Camera-type eye (tissue), 1 donor: Measurements from ENCODE around the gene OR52R1. TPM values are rescaled to one million over a fixed set of nuclear protein-coding genes. Genes with fewer than 3 reads are reported as not detected.

Experiments
- total RNA-seq: library from RNA; depleted of rRNA; stranded (reverse); fragments of >200 nt; gene quantifications from one replicate; pipeline ENCODE4 v1.2.3, GENCODE V29; 2014

The OR52R1 gene
- not detected for total RNA-seq

DNA sequence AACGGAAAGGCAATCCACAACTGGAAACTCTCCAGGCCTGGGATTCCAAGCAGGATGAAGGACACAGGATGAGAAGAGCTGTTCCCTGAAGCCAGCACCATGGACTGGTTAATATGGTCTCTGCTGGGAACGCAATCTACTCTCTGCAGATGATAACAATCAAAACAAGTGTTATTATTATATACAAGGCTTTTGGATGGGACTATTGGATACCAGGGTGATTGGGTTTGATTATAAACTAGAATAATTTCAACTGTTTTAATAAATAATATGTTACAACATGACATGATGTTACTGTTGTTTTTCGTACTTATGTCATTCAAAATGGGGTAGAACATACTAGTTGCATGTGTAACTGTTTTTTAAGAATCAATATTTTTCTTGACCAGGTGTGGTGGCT, at the start of gene OR52R1:
Gene OR52R1 (minus strand): TSS at position 101 of the 400 bp plus-strand sequence. CDS start 0 bp downstream, at position 101.

DNA sequence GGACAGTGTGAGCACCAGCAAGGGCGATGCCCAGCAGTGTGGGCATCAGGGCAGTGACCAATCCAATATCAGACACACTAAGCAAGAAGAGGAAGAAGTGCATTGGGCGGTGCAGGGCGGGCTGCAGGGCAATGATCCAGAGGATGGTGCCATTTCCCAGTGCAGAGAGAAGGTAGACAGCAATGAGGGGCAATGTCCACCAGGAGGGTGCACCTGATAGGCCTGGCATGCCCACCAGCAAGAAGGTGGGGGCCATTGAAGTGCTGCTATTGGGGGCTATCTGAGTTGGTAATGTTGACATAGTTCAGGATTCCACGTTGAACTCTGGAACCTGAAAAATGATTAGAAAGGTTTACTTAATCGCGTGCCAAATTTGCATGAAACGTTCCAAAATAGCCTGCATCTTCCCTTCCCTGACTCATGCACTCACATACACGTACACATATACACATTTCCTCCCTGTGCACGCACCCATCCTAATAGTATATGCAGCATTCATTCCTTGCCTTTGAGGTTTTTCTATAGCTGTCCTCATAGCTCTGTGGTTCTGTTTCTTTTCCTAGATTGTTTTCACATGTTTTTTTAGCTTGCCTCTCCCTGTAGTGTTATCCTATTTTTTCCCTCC, 44.8 kb upstream of the OR52R1 start, which contains the start of gene OR51S1:
Gene OR51S1 (minus strand): TSS at position 301 of the 625 bp plus-strand sequence. CDS start 0 bp downstream, at position 301.

DNA sequence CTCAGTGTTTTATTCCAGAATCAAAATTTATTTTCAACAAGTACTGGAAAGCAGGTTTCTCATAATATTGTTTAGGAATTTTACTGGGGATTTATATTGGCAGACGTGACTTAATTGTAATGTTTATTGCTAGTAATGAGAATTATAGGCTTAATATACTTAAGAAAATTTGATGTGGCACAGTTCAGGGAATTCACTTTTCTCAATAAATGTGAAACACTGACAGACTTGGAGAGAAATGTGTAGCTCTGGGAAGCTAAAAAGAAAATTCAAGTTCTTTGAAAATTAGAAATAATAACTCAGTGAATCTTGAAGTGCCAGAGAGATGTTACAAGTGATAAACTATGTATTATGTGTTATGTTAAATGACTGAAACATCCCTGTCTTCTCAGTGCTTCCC, 16.8 kb upstream of the OR52R1 start, which contains the start of gene OR51F2:
Gene OR51F2 (plus strand): TSS at position 301 of the 400 bp plus-strand sequence. CDS start 101 bp downstream, outside the sequence.

DNA sequence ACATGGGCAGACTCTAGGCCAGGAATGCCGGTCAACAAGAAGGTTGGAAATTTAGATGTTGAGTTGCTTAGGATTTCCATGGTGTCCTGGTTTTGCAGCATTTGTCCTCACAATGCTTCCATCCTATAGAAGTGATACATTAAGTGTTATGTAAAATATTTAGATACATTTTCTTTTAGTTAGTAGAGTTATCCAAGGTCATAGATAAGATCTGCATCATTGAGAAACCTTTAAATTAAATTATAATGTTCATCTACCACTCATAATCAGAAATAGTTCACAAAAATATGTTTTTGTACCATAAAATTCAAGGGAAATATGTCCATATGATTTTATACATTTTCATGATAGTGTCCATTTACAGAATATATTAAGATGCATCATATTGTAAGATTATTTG, 34.3 kb downstream of the OR52R1 start, which contains the start of gene OR51F1:
Gene OR51F1 (minus strand): TSS at position 101 of the 400 bp plus-strand sequence. CDS start 0 bp downstream, at position 101.

Other genes starting within 250 kb of the OR52R1 start
- gene OR52I2, start 222.6 kb downstream of the OR52R1 start, total RNA-seq: not detected
- not detected for gene OR52I1, start 210.3 kb downstream of the OR52R1 start, total RNA-seq
- gene TRIM68, start 196.1 kb downstream of the OR52R1 start, total RNA-seq: 17.3 TPM
- not detected for gene OR51D1, start 166.9 kb downstream of the OR52R1 start, total RNA-seq
- 1.2 TPM for gene OR51E1, start 160.4 kb downstream of the OR52R1 start, total RNA-seq
- gene OR51E2, start 106.5 kb downstream of the OR52R1 start, total RNA-seq: 2.1 TPM
- not detected for gene MMP26, start 99.6 kb downstream of the OR52R1 start, total RNA-seq
- not detected for gene OR51F1, start 34.4 kb downstream of the OR52R1 start, total RNA-seq
- not detected for gene OR51F2, start 16.9 kb upstream of the OR52R1 start, total RNA-seq
- gene OR51S1, start 44.8 kb upstream of the OR52R1 start, total RNA-seq: not detected
- gene OR51T1, start 77.5 kb upstream of the OR52R1 start, total RNA-seq: not detected
- gene OR51A7, start 99.4 kb upstream of the OR52R1 start, total RNA-seq: not detected
- not detected for gene OR51G2, start 115.0 kb upstream of the OR52R1 start, total RNA-seq
- gene OR51G1, start 120.0 kb upstream of the OR52R1 start, total RNA-seq: not detected
- not detected for gene OR51A4, start 143.2 kb upstream of the OR52R1 start, total RNA-seq
- gene OR51A2, start 151.3 kb upstream of the OR52R1 start, total RNA-seq: not detected
- not detected for gene OR51L1, start 190.5 kb upstream of the OR52R1 start, total RNA-seq
- gene OR52J3, start 242.1 kb upstream of the OR52R1 start, total RNA-seq: not detected